Liver (tissue), 2 donors: Measurements from ENCODE around the gene ARHGAP40.
"Not testable (repeated sequence)": the region's sequence is repeated elsewhere in the genome, so short reads cannot be mapped to it uniquely, and the experiment has no call there.

Experiments used
- CTCF ChIP-seq: fragments of 150-350 bp; IDR thresholded peaks from 2 replicates; pipeline ENCODE4 v1.5.1; 2017; ENCODE audit warnings: improper control_type of control experiment, low read depth, low read length; ENCODE audit not compliant: missing input control
- REST ChIP-seq: IDR thresholded peaks from 2 replicates; pipeline ENCODE4 v1.6.1; 2016; ENCODE audit warnings: antibody characterized with exemption, mild to moderate bottlenecking
- donor health status: healthy.

DNA sequence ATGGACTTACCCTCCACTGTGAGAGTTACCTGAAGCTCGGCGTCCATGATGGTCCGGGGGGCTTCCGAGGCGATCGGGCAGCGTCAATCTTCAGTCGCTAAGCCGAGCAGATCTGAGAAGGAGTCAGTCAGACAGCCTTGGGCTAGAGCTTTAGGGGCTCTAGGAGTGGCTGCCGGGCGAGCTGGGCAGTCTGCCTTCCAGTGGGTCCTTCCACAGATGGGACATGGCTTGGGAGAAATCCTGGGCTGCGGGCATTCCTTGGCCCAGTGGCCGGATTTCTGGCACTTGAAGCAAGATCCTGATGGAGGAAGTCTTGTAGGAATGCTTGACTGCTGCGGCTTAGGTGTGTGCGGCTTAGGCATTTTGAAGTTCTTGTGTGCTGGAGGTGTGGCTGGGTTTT, 5.7 kb upstream of the ARHGAP40 start:
- not testable (repeated sequence) for TF ChIP-seq CTCF, REST
